AML-193 (cell line): ENCODE measurements around the gene WDR1.
"Not testable (repeated sequence)": the region's sequence is repeated elsewhere in the genome, so short reads cannot be mapped to it uniquely, and the experiment has no call there.

Experiments used
- DNase-seq, 2 experiments: peaks; one replicate each; lab custom pipeline; 2025; lab: John Stamatoyannopoulos, UW

WDR1 gene

GRCh38 chr4:10131202-10131601, 14.6 kb upstream of the WDR1 start:
- no peak for DNase-seq

GRCh38 chr4:10130178-10130888, 13.7 kb upstream of the WDR1 start:
- no peak for DNase-seq

- no peak for DNase-seq
Observed at GRCh38 chr4:10129196-10130177, 12.9 kb upstream of the WDR1 start.

GRCh38 chr4:10128761-10129160, 12.2 kb upstream of the WDR1 start:
- DNase-seq, result no peak

GRCh38 chr4:10127531-10127930, 10.9 kb upstream of the WDR1 start:
- DNase-seq, result not testable (repeated sequence)

GRCh38 chr4:10124167-10124930, 7.8 kb upstream of the WDR1 start:
- no peak for DNase-seq

GRCh38 chr4:10123227-10124101, 6.9 kb upstream of the WDR1 start:
- no peak for DNase-seq

- no peak for DNase-seq
Observed at GRCh38 chr4:10122236-10122932, 5.8 kb upstream of the WDR1 start.

- DNase-seq, result no peak
Observed at GRCh38 chr4:10121568-10122208, 5.1 kb upstream of the WDR1 start.

- no peak for DNase-seq
Observed at GRCh38 chr4:10120943-10121567, 4.5 kb upstream of the WDR1 start.

- no peak for DNase-seq
Observed at GRCh38 chr4:10119773-10120172, 3.2 kb upstream of the WDR1 start.

- no peak for DNase-seq
Observed at GRCh38 chr4:10119278-10119677, 2.7 kb upstream of the WDR1 start.

GRCh38 chr4:10118048-10119004, 1.7 kb upstream of the WDR1 start:
- no peak for DNase-seq

GRCh38 chr4:10117359-10118047, 904 bp upstream of the WDR1 start:
- peak; percentile 45 to 65 for DNase-seq

GRCh38 chr4:10115797-10116568, 616 bp downstream of the WDR1 start:
- peak in 1 of 2 experiments; percentile 6 for DNase-seq

- peak; percentile 12 to 33 for DNase-seq
Observed at GRCh38 chr4:10115271-10115796, 1.3 kb downstream of the WDR1 start.

GRCh38 chr4:10114607-10115006, 2.0 kb downstream of the WDR1 start:
- no peak for DNase-seq
